Right atrium auricular region (tissue), 2 donors: ENCODE measurements around the gene C1orf141. TPM values are rescaled to one million over a fixed set of nuclear protein-coding genes. Genes with fewer than 3 reads are reported as not detected.

Experiments
- DNase-seq: peaks from one replicate; pipeline ENCODE4 v3.0.0-alpha.2; 2019; ENCODE audit warnings: low spot score
- H3K27ac ChIP-seq, 2 donors: fragments of 200-600 bp; sonication (generic); 1 replicate in 1 of 2; 2 replicates in 1 of 2; pipeline ENCODE4 v1.5.1; 2016 to 2019
- H3K27me3 ChIP-seq, 2 donors: fragments of 200-600 bp; sonication (generic); one replicate each; pipeline versions ENCODE4 v1.5.1 to v1.6.0; 2017 to 2019
- H3K36me3 ChIP-seq: fragments of 200-600 bp; sonication (generic); one replicate; pipeline ENCODE4 v1.5.1; 2016
- H3K4me1 ChIP-seq, 2 donors: fragments of 200-600 bp; sonication (generic); one replicate each; pipeline versions ENCODE4 v1.5.1 to v1.6.0; 2017 to 2019
- H3K4me3 ChIP-seq, 2 donors: fragments of 200-600 bp; sonication (generic); 1 replicate in 1 of 2; 2 replicates in 1 of 2; pipeline ENCODE4 v1.5.1; 2017 to 2019; ENCODE audit warnings: mild to moderate bottlenecking in 1 of 2, moderate library complexity in 1 of 2
- H3K9me3 ChIP-seq, 2 donors: fragments of 200-600 bp; sonication (generic); one replicate each; pipeline ENCODE4 v1.5.1; 2019
- total RNA-seq, 2 donors: library from RNA; depleted of rRNA; stranded (reverse); fragments of >200 nt; gene quantifications; one replicate each; pipeline ENCODE4 v1.1.0, GENCODE V29; 2016
- TF ChIP-seq, protein P1 (sequence below), 2 donors: fragments of 200-600 bp; sonication (generic); IDR thresholded peaks; one replicate each; pipeline ENCODE4 v1.5.1; 2019; ENCODE audit warnings: antibody characterized with exemption in 2 of 2

The C1orf141 gene
- total RNA-seq, 2 donors from 2014 or later: not detected

DNA sequence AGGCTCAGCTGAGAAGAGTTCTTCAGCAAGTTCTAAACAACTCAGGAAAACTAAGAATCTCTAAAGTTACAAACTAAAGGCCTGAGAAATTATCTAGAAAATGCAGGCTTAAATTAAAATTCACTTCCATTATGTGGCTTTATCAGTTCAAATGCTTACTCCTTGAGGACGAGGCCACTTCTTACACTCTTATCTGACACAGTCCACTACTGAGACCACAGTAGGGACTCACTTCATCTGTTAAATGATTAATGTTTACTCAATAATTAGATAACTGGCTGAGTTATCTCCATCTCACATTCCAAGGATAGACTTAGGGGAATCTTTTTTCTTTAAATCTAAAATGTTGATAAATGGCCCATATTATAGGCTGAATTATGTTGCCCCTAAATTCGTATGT is 1.6 kb downstream of the C1orf141 start:
- Histone ChIP-seq H3K4me3 (no peak overlapping the region), H3K4me1 (peaks cover 0 to 11% of the 10 kb centered on the region in 2 donors), H3K27me3 (no peaks in the 10 kb centered on the region), H3K36me3 (no peaks in the 10 kb centered on the region), H3K27ac (no peak overlapping the region), H3K9me3 (no peaks in the 10 kb centered on the region)
- no peak for DNase-seq
- TF ChIP-seq, protein P1, sequence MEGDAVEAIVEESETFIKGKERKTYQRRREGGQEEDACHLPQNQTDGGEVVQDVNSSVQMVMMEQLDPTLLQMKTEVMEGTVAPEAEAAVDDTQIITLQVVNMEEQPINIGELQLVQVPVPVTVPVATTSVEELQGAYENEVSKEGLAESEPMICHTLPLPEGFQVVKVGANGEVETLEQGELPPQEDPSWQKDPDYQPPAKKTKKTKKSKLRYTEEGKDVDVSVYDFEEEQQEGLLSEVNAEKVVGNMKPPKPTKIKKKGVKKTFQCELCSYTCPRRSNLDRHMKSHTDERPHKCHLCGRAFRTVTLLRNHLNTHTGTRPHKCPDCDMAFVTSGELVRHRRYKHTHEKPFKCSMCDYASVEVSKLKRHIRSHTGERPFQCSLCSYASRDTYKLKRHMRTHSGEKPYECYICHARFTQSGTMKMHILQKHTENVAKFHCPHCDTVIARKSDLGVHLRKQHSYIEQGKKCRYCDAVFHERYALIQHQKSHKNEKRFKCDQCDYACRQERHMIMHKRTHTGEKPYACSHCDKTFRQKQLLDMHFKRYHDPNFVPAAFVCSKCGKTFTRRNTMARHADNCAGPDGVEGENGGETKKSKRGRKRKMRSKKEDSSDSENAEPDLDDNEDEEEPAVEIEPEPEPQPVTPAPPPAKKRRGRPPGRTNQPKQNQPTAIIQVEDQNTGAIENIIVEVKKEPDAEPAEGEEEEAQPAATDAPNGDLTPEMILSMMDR (IDR thresholded peaks at IDR 0.05): no peak

DNA sequence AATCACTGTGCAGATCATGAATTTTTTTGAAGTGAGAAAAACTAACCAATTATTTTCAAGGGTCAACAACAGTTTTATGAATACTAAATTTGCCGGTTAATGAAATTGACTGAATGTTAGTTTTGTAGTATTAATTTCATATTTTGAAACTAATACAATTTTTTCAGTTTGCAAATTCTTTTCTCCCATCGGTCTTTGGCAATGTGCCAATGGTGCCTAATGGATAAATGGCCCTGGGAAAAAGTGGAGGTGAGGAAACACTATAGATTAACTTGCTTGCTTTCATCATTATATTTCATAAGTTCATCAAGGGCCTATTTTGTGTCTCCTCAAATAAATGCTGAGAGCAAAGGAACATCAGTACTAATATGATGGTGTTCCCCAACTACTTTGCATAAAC is 4.1 kb downstream of the C1orf141 start:
- H3K4me3 ChIP-seq: no peak overlapping the region
- peaks cover 0 to 11% of the 10 kb centered on the region in 2 donors for H3K4me1 ChIP-seq
- no peaks in the 10 kb centered on the region for H3K27me3 ChIP-seq
- no peak overlapping the region for H3K27ac ChIP-seq
- DNase-seq: no peak
- H3K36me3 ChIP-seq: no peaks in the 10 kb centered on the region
- H3K9me3 ChIP-seq: no peaks in the 10 kb centered on the region
- TF ChIP-seq, protein P1 (IDR thresholded peaks at IDR 0.05): no peak

DNA sequence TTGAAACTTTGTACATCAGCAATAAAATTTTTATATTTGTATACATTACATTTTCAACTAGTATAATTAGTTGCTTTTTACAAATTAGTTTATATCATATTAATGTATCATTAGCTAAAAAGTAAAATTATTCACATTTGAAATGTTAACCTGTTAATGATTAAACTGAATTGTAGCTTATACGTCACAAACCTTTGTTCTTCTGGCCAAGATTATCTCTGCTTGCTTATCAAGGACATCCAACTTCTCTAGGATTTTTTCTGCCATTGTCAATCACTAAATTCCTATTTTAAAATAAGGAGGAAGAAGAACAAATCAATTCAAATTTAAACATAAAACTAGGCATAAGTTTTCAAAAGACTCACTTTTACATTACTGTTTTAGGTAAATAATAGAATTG is 7.8 kb downstream of the C1orf141 start:
- Histone ChIP-seq H3K27me3 (no peaks in the 10 kb centered on the region), H3K4me1 (no peaks in the 10 kb centered on the region), H3K4me3 (no peak overlapping the region), H3K27ac (no peak overlapping the region), H3K9me3 (no peaks in the 10 kb centered on the region), H3K36me3 (no peaks in the 10 kb centered on the region)
- TF ChIP-seq, protein P1 (IDR thresholded peaks at IDR 0.05): no peak
- DNase-seq: no peak

DNA sequence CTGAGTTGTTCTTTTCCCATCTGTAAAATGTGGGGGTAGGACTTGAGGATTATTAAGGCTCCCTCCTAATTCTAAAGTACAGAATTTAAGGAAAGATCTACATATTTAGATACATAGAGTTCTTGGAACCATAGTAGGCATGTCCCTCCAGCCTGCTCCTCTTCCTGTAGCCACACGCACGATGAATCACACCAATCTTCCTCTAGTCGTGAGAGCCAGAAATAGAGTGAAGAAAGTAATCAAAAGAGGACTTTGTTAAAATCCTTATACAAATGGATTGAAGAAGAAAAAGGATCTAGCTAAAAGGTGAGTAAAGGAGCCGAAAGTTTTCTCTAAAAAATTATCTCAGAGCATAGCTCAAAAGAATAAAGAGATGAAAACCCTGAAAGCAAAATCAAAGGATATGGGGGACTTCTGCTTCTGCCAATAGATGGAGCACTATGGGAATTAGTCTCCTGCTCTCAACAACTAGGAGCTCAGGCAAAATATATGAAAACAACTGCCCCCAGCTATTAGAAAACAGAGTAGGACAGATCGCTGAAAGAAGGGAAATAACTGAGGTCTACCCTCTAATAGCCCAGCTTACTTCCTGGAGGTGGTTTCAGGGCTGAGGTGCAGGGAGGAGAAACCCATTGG is 8.5 kb downstream of the C1orf141 start:
- no peaks in the 10 kb centered on the region for H3K9me3 ChIP-seq
- no peak overlapping the region for H3K27ac ChIP-seq
- TF ChIP-seq, protein P1 (IDR thresholded peaks at IDR 0.05): no peak
- no peak for DNase-seq
- no peaks in the 10 kb centered on the region for H3K36me3 ChIP-seq
- H3K4me1 ChIP-seq: no peaks in the 10 kb centered on the region
- no peaks in the 10 kb centered on the region for H3K27me3 ChIP-seq
- no peak overlapping the region for H3K4me3 ChIP-seq

DNA sequence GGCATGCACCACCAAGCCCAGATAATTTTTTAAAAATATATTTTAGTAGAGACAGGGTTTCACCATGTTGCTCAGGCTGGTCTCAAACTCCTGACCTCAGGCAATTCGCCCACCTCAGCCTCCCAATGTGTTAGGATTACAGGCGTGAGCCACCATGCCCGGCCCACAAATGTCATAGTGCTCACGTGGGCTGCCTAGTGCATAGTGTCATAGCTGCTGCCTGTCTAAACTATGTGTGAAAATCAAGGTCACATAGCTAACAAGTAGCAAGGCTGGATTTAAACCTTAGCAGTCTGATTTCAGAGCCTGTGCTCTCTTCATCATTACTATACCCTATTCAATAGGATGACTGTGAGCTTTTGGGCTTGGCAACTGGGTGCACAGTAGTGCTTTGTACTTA is 10.3 kb downstream of the C1orf141 start:
- Histone ChIP-seq H3K27ac (no peak overlapping the region), H3K27me3 (no peaks in the 10 kb centered on the region), H3K4me3 (no peak overlapping the region), H3K9me3 (peaks cover 0 to 6% of the 10 kb centered on the region in 2 donors), H3K36me3 (no peaks in the 10 kb centered on the region), H3K4me1 (no peaks in the 10 kb centered on the region)
- no peak for DNase-seq
- TF ChIP-seq, protein P1 (IDR thresholded peaks at IDR 0.05): no peak
